HEK293T (cell line): Measurements from ENCODE around the gene MTA3.
"Not testable (repeated sequence)": the region's sequence is repeated elsewhere in the genome, so short reads cannot be mapped to it uniquely, and the experiment has no call there.

Experiments used
- CTCF ChIA-PET: fragments of 350-600 bp; formaldehyde crosslinking; extraction: SDS; loops from one replicate; lab custom pipeline; 2021; ENCODE audit warnings: antibody characterized with exemption, inconsistent platforms; lab: Yijun Ruan, JAX
- POLR2A ChIA-PET: fragments of 350-600 bp; formaldehyde crosslinking; extraction: SDS; loops from one replicate; lab custom pipeline; 2020; ENCODE audit warnings: antibody characterized with exemption, inconsistent platforms; lab: Yijun Ruan, JAX
- DNase-seq: peaks from one replicate; pipeline ENCODE4 v3.0.0; 2012; ENCODE audit warnings: mixed read lengths; ENCODE audit errors: extremely low spot score
- ARNT ChIP-seq: fragments of 450-650 bp; IDR thresholded peaks from 2 replicates; pipeline ENCODE4 v1.6.1; 2017; ENCODE audit warnings: mild to moderate bottlenecking
- BHLHE40 ChIP-seq: fragments of 450-650 bp; IDR thresholded peaks from 2 replicates; pipeline ENCODE4 v1.6.1; 2016; ENCODE audit warnings: mild to moderate bottlenecking, moderate library complexity, borderline replicate concordance
- CTBP1 ChIP-seq: fragments of 450-650 bp; IDR thresholded peaks from 2 replicates; pipeline ENCODE4 v1.6.1; 2016; ENCODE audit warnings: borderline replicate concordance
- ELF4 ChIP-seq: fragments of 450-650 bp; IDR thresholded peaks from 2 replicates; pipeline ENCODE4 v1.6.1; 2017; ENCODE audit warnings: antibody characterized with exemption
- FOXA1 ChIP-seq: fragments of 450-650 bp; IDR thresholded peaks from 2 replicates; pipeline ENCODE4 v1.6.1; 2016; ENCODE audit warnings: mild to moderate bottlenecking
- FOXK2 ChIP-seq: fragments of 450-650 bp; IDR thresholded peaks from 2 replicates; pipeline ENCODE4 v1.6.1; 2016; ENCODE audit warnings: mild to moderate bottlenecking
- FOXM1 ChIP-seq: fragments of 450-650 bp; IDR thresholded peaks from 2 replicates; pipeline ENCODE4 v1.6.1; 2017; ENCODE audit warnings: mild to moderate bottlenecking, borderline replicate concordance
- HDGF ChIP-seq: fragments of 450-650 bp; IDR thresholded peaks from 2 replicates; pipeline ENCODE4 v1.6.1; 2017; ENCODE audit warnings: antibody characterized with exemption, borderline replicate concordance
- L3MBTL2 ChIP-seq: fragments of 450-650 bp; conservative IDR thresholded peaks from 2 replicates; pipeline ENCODE4 v1.6.1; 2016; ENCODE audit warnings: mild to moderate bottlenecking
- LEF1 ChIP-seq: fragments of 450-650 bp; IDR thresholded peaks from 2 replicates; pipeline ENCODE4 v1.6.1; 2017; ENCODE audit warnings: mild to moderate bottlenecking, borderline replicate concordance
- NFRKB ChIP-seq: fragments of 450-650 bp; IDR thresholded peaks from 2 replicates; pipeline ENCODE4 v1.6.1; 2016; ENCODE audit warnings: mild to moderate bottlenecking, moderate library complexity
- PKNOX1 ChIP-seq: fragments of 450-650 bp; IDR thresholded peaks from 2 replicates; pipeline ENCODE4 v1.6.1; 2016
- SP1 ChIP-seq: fragments of 450-650 bp; IDR thresholded peaks from 2 replicates; pipeline ENCODE4 v1.6.1; 2017
- SUZ12 ChIP-seq: fragments of 450-650 bp; IDR thresholded peaks from 2 replicates; pipeline ENCODE4 v1.6.1; 2016; ENCODE audit warnings: mild to moderate bottlenecking
- TARDBP ChIP-seq: fragments of 450-650 bp; IDR thresholded peaks from 2 replicates; pipeline ENCODE4 v1.6.1; 2016
- ZNF384 ChIP-seq: fragments of 450-650 bp; IDR thresholded peaks from 2 replicates; pipeline ENCODE4 v1.6.1; 2016

MTA3 gene

GRCh38 chr2:42613281-42614064, 45.0 kb downstream of the MTA3 start:
- no peak for TF ChIP-seq HDGF
- no peak for TF ChIP-seq BHLHE40
- TF ChIP-seq ARNT, result no peak
- no peak for TF ChIP-seq LEF1
- no peak for TF ChIP-seq ELF4
- TF ChIP-seq TARDBP, result no peak
- TF ChIP-seq NFRKB, result no peak
- TF ChIP-seq ZNF384, result no peak
- no peak for TF ChIP-seq FOXA1
- no peak for TF ChIP-seq SUZ12
- TF ChIP-seq L3MBTL2, result no peak
- no peak for TF ChIP-seq CTBP1
- TF ChIP-seq FOXK2, result no peak
- ChIA-PET CTCF (interaction anchor here (0.6 kb wide), 1 partner anchor 100 kb away, joined by 3 read pairs; no protein-coding TSS in a partner anchor), POLR2A (no interaction called here)

GRCh38 chr2:42614838-42615237, 46.4 kb downstream of the MTA3 start:
- POLR2A ChIA-PET, result no interaction called here
- TF ChIP-seq FOXK2, result no peak
- no peak for TF ChIP-seq ELF4
- TF ChIP-seq L3MBTL2, result no peak
- no peak for TF ChIP-seq ZNF384
- TF ChIP-seq TARDBP, result no peak
- TF ChIP-seq PKNOX1, result no peak
- no peak for TF ChIP-seq SUZ12
- no peak for TF ChIP-seq SP1
- TF ChIP-seq ARNT, result no peak
- TF ChIP-seq NFRKB, result no peak
- TF ChIP-seq LEF1, result no peak
- CTCF ChIA-PET, result no interaction called here
- DNase-seq, result no peak

More at GRCh38 chr2:42613281-42614064, 45.0 kb downstream of the MTA3 start:
- no peak for DNase-seq

GRCh38 chr2:42618116-42618515, 49.7 kb downstream of the MTA3 start:
- TF ChIP-seq ARNT, result no peak
- no peak for TF ChIP-seq FOXK2
- TF ChIP-seq PKNOX1, result no peak
- TF ChIP-seq FOXA1, result no peak
- TF ChIP-seq BHLHE40, result no peak
- CTCF ChIA-PET, result no interaction called here
- DNase-seq, result no peak
- POLR2A ChIA-PET, result no interaction called here

- TF ChIP-seq SP1 (no peak), CTBP1 (no peak)
- ChIA-PET CTCF (no interaction called here), POLR2A (no interaction called here)
- DNase-seq, result no peak
Observed at GRCh38 chr2:42618972-42619371, 50.5 kb downstream of the MTA3 start.

- POLR2A ChIA-PET, result not testable (repeated sequence)
Observed at GRCh38 chr2:42621626-42622025, 53.2 kb downstream of the MTA3 start.

GRCh38 chr2:42622943-42623676, 54.7 kb downstream of the MTA3 start:
- no peak for TF ChIP-seq CTBP1
- no peak for TF ChIP-seq PKNOX1
- ChIA-PET CTCF (no interaction called here), POLR2A (no interaction called here)
- DNase-seq, result no peak

More at GRCh38 chr2:42621626-42622025, 53.2 kb downstream of the MTA3 start:
- DNase-seq, CTCF ChIA-PET: not testable (repeated sequence)

- CTCF ChIA-PET, result no interaction called here
- TF ChIP-seq ARNT (no peak), FOXM1 (no peak), FOXA1 (no peak), ZNF384 (no peak), HDGF (no peak), SP1 (no peak), FOXK2 (no peak), TARDBP (no peak), L3MBTL2 (no peak), PKNOX1 (no peak), BHLHE40 (no peak), ELF4 (no peak), SUZ12 (no peak), LEF1 (no peak), NFRKB (no peak), CTBP1 (no peak)
Observed at GRCh38 chr2:42624047-42624446, 55.6 kb downstream of the MTA3 start.

GRCh38 chr2:42628024-42628423, 59.6 kb downstream of the MTA3 start:
- DNase-seq, CTCF ChIA-PET: not testable (repeated sequence)
- POLR2A ChIA-PET, result interaction anchor here (0.6 kb wide), 1 partner anchor 652 kb away, joined by 3 read pairs; no protein-coding TSS in a partner anchor

More at GRCh38 chr2:42624047-42624446, 55.6 kb downstream of the MTA3 start:
- POLR2A ChIA-PET, result no interaction called here
- DNase-seq, result no peak
